NCI-H82 treated with DMSO at 0.1 percent for 48 hours (cell line): ENCODE measurements around the gene CCSER1.
"Not testable (repeated sequence)": the region's sequence is repeated elsewhere in the genome, so short reads cannot be mapped to it uniquely, and the experiment has no call there.

ENCODE experiments used
- DNase-seq: peaks from one replicate; lab custom pipeline; 2025; ENCODE audit not compliant: unreplicated experiment; lab: John Stamatoyannopoulos, UW

CCSER1 gene

DNA sequence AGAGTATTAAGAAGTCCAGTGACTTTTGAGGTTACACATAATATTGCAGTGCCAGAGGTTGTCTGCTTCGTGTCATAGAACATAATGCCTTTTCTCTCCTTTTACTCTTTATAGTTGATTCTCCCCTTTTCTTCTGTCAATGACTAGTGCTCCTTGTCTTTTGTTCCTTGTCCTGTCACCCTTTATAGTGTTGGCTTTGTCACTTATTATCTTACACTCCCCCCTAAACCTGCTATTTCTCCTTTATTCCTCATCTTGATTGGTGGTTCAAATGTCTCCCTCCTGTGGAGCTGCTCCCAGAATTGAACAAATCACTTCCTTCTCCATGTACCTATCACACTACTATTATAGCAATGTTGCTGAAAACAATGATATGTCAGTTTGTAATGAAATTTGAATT, 1320.0 kb downstream of the CCSER1 start:
- no peak for DNase-seq

- DNase-seq, result no peak
Measured at GRCh38 chr4:91448668-91449330, 1321.6 kb downstream of the CCSER1 start.

DNA sequence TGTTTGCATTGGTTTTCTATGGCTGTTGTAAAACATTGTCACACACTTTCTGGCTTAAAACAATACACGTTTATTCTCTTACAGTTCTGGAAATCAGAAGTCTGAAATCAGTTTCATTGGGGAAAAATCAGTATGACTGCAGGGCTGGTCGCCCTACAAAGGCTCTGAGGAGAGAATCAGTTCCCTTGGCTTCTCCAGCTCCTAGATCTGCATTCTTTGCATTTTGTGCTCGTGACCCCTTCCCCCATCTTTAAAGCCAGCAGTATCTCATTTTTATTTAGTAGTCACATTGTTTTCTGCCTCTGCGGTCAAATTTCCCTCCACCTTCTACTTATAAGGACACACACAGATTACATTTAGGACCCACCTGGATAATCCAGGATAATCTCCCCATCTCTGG, 1326.9 kb downstream of the CCSER1 start:
- no peak for DNase-seq

DNA sequence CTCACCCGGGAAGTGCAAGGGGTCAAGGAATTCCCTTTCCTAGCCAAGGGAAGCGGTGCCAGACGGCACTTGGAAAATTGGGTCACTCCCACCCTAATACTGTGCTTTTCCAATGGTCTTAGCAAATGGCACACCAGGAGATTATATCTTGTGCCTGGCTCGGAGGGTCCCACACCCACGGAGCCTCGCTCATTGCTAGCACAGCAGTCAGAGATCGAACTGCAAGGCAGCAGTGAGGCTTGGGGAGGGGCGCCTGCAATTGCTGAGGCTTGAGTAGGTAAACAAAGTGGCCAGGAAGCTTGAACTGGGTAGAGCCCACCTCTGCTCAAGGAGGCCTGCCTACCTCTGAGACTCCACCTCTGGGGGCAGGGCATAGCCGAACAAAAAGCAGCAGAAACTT, 1335.4 kb downstream of the CCSER1 start:
- DNase-seq, result not testable (repeated sequence)

DNA sequence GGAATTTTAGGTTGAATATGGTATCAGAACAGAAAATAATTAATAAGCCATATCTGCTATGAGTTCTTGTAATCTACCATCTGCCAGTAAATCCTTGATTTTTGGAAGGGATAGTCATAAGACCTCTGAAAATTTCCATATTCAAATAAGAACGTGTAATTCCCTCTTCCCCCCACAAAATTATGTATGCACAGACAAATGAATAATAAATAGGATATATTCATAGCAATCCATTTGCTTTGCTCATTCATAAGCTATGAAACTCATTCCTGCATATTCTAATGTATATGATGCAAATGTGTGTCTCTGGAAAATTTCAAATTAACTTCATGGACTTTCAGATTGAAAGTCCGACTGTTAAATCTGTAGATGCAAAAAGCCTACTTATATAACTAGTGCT, 1343.5 kb downstream of the CCSER1 start:
- no peak for DNase-seq

DNA sequence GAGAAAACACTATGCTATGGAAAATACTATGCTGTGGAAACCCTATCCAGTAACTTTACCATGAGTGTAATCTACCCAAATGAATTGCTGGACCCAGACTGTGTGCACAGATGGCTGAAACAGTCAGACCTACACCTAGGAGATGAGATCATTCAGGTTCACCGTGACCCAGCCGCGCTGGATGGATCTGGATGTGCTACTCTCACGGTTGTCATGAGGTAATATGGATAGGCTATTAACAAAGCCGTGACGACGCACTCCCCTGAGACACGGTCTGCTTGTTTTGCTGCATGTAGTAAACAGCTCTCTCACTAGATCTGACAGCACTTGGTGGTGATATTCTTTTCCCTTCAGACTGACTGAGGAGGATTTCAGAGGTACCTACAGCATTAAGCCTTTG, 1344.1 kb downstream of the CCSER1 start:
- DNase-seq, result no peak

- no peak for DNase-seq
Measured at GRCh38 chr4:91472046-91472445, 1344.9 kb downstream of the CCSER1 start.

DNA sequence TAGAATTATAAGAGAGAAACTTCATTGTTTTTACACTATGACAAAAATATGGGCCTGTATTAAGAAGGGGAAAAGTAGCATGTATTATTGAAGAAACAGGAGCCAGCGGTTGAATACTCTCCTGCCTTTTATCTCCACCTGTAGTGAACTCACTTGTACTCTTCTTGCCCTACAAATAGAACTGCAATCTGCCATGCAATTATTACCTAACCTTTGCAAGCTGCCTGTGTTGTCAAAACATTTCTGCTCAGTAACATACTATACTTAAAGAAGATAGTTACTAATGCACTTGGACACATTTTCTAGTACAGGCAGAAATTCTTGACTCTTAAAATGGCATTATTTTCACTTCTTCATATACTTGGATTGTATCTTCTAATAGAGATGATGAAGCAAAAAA, 1358.2 kb downstream of the CCSER1 start:
- DNase-seq, result no peak

- no peak for DNase-seq
Measured at GRCh38 chr4:91488946-91489345, 1361.8 kb downstream of the CCSER1 start.

- DNase-seq, result no peak
Measured at GRCh38 chr4:91497892-91498291, 1370.7 kb downstream of the CCSER1 start.

DNA sequence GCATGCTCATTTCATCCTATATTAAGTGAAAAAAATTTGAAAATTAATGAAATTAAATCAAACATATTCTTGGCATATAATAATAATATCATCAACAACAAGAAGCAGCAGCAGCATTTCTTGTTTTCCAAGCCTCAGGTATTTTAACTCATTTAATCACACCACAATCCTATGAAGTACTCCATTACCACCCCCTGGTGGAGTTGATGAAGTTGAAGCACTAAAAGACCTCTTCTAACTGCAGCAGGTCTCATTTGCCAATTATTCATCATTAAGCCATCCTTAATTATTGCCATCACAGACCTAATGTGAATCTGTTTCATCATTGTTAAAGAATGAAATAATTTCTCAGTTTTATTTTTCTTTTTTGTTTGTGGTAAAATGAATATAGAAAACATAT, 1375.2 kb downstream of the CCSER1 start:
- DNase-seq, result no peak

DNA sequence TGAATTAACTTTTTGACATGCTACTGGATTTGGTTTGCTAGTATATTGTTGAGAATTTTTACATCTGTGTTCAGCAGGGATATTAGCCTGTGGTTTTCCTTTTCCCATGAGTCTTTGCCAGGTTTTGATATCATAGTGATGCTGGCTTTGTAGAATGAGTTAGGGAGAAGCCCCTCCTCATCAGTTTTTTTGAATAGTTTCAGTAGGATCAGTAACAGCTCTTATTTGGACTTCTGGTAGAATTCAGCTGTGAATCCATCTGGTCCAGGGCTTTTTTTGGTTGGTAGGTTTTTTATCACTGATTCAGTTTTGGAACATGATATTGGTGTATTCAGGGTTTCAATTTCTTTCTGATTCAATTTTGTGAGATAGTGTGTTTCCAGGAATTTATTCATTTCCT, 1386.1 kb downstream of the CCSER1 start:
- DNase-seq, result no peak

DNA sequence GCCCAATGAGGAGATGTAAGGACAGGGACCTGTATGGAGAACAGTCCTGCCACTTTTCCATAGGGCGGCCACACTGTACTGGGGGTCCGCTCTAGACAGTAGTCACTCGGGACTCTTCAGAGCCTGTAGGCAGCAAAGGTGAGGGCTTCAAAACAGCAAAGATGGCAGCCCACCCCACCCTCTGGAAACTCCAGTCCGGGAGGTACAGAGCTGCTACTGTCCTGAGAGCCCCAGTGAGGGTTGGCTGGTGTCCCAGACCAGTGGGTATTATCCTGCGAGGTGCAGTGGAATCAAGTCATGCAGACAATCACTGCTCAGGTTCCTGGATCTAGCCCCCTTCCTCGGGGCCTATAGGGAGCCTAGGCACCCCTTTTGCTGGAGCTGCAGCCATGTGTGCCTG, 1392.0 kb downstream of the CCSER1 start:
- DNase-seq, result no peak

- DNase-seq, result no peak
Measured at GRCh38 chr4:91525621-91526020, 1398.4 kb downstream of the CCSER1 start.

- no peak for DNase-seq
Measured at GRCh38 chr4:91527056-91527455, 1399.9 kb downstream of the CCSER1 start.

DNA sequence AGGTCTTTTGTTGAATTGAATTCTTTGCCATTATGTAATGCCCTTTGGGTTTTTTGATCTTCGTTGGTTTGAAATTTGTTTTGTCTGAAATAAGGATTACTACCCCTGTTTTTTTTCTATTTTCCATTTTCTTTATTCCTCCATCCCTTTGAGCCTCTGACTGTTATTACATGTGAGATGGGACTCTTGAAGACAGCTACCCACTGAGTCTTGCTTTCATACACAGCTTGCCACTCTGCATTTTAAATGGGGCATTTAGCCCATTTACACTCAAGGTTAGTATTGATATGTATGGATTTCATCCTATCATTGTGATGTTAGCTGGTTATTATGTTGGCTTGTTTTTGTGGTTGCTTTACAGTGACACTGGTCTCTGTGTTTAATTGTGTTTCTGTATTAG, 1440.4 kb downstream of the CCSER1 start:
- DNase-seq, result no peak

DNA sequence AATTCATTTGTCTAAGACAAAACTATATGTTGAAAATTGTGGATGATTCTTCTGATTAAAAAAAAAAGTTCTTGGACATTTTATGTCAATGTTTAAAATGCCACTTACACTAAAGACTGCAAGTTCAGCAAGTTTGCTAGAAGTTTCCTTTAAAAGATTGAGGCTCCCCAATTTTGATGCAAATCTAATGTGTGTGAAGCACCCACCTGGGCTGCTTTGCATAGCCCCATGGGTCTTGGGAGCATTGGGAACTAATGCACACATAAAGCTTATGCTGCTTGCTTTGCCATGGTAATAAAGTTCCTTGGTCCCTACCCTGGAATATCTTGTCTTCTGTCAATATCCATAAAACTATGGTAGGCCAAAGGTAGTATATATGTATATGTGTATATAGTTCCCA, 1450.7 kb downstream of the CCSER1 start:
- DNase-seq, result no peak

- DNase-seq, result no peak
Measured at GRCh38 chr4:91590260-91590659, 1463.1 kb downstream of the CCSER1 start.

- no peak for DNase-seq
Measured at GRCh38 chr4:91592125-91592524, 1464.9 kb downstream of the CCSER1 start.

DNA sequence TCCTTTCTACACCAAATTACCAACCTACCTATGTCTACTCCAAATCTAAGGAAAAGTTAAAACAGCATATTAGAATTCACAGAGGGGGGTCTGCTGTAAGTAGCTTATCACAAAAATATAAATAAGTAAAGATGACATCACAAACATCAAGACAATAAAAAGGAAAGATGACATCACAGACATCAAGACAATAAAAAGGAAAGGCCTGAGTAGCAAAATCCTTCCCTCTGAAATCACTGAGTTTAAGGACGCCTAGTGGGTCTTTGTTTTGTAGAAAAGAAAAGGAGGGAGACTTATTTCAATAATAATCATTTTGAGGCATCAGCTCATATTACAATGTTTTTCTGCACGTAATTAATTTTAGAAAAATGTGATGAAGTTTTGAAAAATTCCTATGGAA, 1469.5 kb downstream of the CCSER1 start:
- no peak for DNase-seq

GRCh38 chr4:91598696-91599095, 1471.5 kb downstream of the CCSER1 start:
- no peak for DNase-seq

GRCh38 chr4:91600301-91600700, 1473.1 kb downstream of the CCSER1 start:
- no peak for DNase-seq

DNA sequence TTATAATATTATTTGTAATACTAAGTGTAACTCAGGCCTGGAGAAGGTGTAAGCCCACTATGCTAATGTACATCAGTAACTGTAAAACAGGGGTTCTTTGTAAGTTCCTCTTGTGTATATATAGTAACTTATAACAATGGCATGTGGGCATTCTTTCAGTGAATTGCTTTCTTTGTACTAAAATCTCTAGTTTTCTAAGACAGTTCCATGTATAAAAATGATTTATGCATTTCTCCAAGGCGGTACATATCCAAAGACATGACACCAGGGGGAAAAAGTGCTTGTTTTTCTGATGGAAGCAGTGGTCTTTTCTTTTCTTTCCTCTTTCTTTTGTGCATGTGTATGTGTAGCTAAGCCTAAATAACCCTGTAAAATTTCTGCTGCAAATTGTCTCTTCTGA, 1474.2 kb downstream of the CCSER1 start:
- DNase-seq, result no peak

GRCh38 chr4:91611782-91612181, 1484.6 kb downstream of the CCSER1 start:
- no peak for DNase-seq
